Measurements from ENCODE around the gene GRIK4. TPM values are rescaled to one million over a fixed set of nuclear protein-coding genes. Genes with fewer than 3 reads are reported as not detected.
A peak's percentile ranks its signal among the peaks of the same experiment; 100 is the strongest.

GRIK4 gene
- polyA plus RNA-seq, 1 experiment: 0.55 TPM

DNA sequence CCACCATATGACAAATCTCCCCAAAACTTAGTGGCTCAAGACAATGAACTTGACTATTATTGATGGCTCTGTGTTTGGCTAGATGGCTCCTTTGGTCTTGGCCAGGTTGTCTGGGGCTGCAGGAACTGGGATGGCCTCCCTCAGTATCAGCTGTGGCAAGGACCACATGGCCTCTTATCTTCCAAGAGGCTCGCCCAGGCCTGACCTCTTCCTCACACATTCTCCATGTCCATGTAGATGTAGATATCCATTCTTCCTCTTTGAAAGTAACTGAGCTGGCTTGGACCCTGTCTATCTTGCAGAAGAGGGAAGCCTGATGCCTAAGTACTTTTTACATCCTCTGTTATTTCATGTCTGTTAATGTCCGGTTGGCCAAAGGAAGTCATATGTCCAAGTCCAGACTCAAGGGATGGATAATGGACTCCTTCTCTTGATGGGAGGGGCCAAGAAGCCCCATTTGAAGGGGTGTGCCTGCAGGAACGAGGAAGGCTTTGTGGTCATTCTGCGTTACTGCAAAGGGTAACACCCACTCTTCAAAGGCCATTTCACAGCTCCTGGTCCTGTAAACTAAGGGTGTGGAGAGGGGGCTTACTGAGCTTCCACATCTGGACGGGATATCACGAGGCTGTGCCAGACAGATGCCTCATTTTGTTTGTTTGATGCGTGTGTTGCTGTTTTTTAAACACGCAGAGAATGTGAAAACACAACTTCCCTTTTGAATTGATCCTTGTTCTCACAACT is 87.1 kb downstream of the GRIK4 start:
- ChIA-PET POLR2A (no interaction called here), CTCF (interaction anchor here (1.2 kb wide), 1 partner anchor 11 kb away, joined by 3 read pairs; no protein-coding TSS in a partner anchor)
- Histone ChIP-seq H3K4me3 (ENCODE audit: low read depth, low read length) (no peak overlapping the region), H3K27ac (ENCODE audit: low read depth, low read length) (no peak overlapping the region), H3K9me3 (ENCODE audit: control insufficient read depth, insufficient read depth, low read length) (no peaks in the 10 kb centered on the region), H3K27me3 (ENCODE audit: control insufficient read depth, insufficient read depth, low read length) (peaks cover 20% of the 10 kb centered on the region)
- TF ChIP-seq, protein P1, sequence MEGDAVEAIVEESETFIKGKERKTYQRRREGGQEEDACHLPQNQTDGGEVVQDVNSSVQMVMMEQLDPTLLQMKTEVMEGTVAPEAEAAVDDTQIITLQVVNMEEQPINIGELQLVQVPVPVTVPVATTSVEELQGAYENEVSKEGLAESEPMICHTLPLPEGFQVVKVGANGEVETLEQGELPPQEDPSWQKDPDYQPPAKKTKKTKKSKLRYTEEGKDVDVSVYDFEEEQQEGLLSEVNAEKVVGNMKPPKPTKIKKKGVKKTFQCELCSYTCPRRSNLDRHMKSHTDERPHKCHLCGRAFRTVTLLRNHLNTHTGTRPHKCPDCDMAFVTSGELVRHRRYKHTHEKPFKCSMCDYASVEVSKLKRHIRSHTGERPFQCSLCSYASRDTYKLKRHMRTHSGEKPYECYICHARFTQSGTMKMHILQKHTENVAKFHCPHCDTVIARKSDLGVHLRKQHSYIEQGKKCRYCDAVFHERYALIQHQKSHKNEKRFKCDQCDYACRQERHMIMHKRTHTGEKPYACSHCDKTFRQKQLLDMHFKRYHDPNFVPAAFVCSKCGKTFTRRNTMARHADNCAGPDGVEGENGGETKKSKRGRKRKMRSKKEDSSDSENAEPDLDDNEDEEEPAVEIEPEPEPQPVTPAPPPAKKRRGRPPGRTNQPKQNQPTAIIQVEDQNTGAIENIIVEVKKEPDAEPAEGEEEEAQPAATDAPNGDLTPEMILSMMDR (IDR thresholded peaks at IDR 0.05; ENCODE audit: low read depth, low read length): no peak
- DNase-seq (ENCODE audit: low read depth, low spot score): no peak

DNA sequence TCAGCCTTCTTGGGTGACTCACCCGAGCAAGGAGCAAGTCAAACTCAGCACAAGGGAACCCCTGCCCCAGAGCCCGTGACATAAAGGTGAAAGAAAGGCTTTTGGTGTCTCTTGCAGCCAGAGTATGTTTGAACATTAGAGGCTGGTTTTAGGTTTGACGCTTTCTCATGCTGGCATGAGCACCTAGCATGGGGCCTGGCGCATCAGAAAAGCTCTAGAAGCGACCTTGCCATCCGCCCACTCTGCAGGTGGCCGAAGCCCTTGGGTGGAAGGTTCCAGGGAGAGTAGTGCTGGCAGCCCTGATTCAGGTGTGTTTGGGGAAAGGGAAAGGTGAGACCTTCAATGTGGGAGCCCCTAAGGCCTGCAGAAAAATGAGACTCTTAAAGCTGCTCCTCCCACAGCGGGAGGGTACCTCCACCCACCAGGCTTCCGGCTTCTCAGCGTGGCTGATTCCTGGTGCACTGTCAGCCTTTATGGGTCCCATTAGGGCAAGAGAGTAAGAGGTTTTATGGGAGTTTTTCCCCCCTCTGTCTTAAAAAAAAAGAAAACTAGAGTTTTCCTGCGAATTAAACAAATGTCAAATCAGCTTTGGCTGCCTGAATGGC is 88.4 kb downstream of the GRIK4 start:
- no peak for DNase-seq (ENCODE audit: low read depth, low spot score)
- TF ChIP-seq, protein P1 (IDR thresholded peaks at IDR 0.05; ENCODE audit: low read depth, low read length): no peak
- ChIA-PET POLR2A (no interaction called here), CTCF (no interaction called here)
- H3K9me3 ChIP-seq (ENCODE audit: control insufficient read depth, insufficient read depth, low read length): no peaks in the 10 kb centered on the region
- peaks cover 17% of the 10 kb centered on the region for H3K27me3 ChIP-seq (ENCODE audit: control insufficient read depth, insufficient read depth, low read length)
- H3K27ac ChIP-seq (ENCODE audit: low read depth, low read length): no peak overlapping the region
- no peak overlapping the region for H3K4me3 ChIP-seq (ENCODE audit: low read depth, low read length)

DNA sequence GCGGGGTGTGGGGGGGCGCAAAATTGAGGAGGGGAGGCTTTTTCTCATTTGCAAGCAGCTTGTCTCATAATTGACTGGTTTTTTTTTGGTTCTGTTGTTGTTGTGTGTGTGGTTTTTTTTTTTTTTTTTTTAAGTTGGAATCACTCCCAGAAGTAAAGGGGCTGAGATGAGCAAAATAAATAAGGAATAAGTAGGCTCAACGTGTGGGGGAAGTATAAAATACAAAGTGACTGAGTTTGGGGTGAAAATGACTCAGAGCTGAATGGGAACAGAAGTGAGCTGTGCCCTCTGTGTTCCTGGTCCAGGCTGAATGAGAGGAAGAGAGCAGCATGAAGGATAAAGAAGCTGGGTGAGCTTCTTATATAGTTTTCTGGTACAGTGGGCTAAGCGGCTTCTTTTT is 90.0 kb downstream of the GRIK4 start:
- ChIA-PET CTCF (interaction anchor here (0.7 to 1.3 kb wide), 2 partner anchors 201 to 727 kb away, joined by 3 to 6 read pairs; no protein-coding TSS in a partner anchor), POLR2A (interaction anchor here (0.7 to 1.1 kb wide), 4 partner anchors 12 to 54 kb away, joined by 3 to 6 read pairs (median 4); no protein-coding TSS in a partner anchor)
- TF ChIP-seq, protein P1 (IDR thresholded peaks at IDR 0.05; ENCODE audit: low read depth, low read length): no peak
- H3K27me3 ChIP-seq (ENCODE audit: control insufficient read depth, insufficient read depth, low read length): peaks cover 20% of the 10 kb centered on the region
- peak; percentile 20 for DNase-seq (ENCODE audit: low read depth, low spot score)
- H3K4me3 ChIP-seq (ENCODE audit: low read depth, low read length): no peak overlapping the region
- no peak overlapping the region for H3K27ac ChIP-seq (ENCODE audit: low read depth, low read length)
- no peaks in the 10 kb centered on the region for H3K9me3 ChIP-seq (ENCODE audit: control insufficient read depth, insufficient read depth, low read length)

DNA sequence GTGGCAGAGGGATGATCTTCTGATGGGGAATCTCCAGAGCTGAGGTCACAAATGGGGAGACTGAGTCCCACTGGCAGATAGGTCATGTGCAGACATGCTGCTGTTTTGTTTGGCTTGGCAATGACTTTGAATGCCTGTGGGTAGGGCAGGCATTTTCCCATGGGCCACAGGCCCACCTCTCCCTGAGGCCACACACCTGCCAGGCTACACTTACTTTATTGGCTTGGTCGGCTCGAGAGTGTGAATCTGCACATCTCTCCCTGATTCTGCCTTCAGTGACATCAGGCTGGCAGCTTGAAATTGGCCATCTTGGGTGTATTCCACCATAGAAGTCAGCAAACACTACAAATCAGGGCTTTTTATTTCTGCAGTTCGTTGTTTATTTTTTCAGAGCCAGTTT is 91.5 kb downstream of the GRIK4 start:
- Histone ChIP-seq H3K4me3 (ENCODE audit: low read depth, low read length) (no peak overlapping the region), H3K27me3 (ENCODE audit: control insufficient read depth, insufficient read depth, low read length) (peaks cover 11% of the 10 kb centered on the region), H3K9me3 (ENCODE audit: control insufficient read depth, insufficient read depth, low read length) (no peaks in the 10 kb centered on the region), H3K27ac (ENCODE audit: low read depth, low read length) (no peak overlapping the region)
- ChIA-PET CTCF (no interaction called here), POLR2A (no interaction called here)
- no peak for DNase-seq (ENCODE audit: low read depth, low spot score)
- TF ChIP-seq, protein P1 (IDR thresholded peaks at IDR 0.05; ENCODE audit: low read depth, low read length): no peak

DNA sequence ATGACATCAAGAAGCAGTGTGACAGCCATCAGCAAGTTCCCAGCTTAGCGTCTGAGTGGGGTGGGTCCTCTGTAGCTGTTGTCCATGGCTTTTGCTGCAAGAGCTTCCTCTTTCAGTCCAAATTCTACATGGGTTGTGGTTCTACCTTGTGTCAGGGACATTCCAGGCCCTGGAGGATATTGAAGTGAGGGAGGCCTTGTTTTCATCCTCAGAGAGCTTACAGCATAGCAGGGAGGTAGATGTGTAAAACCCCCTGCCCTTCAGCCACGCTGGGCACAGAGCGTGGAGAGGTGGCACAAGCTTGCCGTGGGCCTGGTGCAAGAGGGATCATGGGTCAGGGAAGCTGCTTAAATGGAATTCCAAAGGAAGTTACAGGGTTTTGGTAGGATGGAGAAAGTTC is 93.9 kb downstream of the GRIK4 start:
- no peak overlapping the region for H3K27ac ChIP-seq (ENCODE audit: low read depth, low read length)
- no peak for DNase-seq (ENCODE audit: low read depth, low spot score)
- TF ChIP-seq, protein P1 (IDR thresholded peaks at IDR 0.05; ENCODE audit: low read depth, low read length): no peak
- H3K27me3 ChIP-seq (ENCODE audit: control insufficient read depth, insufficient read depth, low read length): peaks cover 11% of the 10 kb centered on the region
- CTCF ChIA-PET: interaction anchor here (1.5 kb wide), 1 partner anchor 80 kb away, joined by 4 read pairs; no protein-coding TSS in a partner anchor
- no peak overlapping the region for H3K4me3 ChIP-seq (ENCODE audit: low read depth, low read length)
- POLR2A ChIA-PET: no interaction called here
- H3K9me3 ChIP-seq (ENCODE audit: control insufficient read depth, insufficient read depth, low read length): no peaks in the 10 kb centered on the region

All from AG04450 (cell line).